ENCODE measurements around the gene GUK1. TPM values are rescaled to one million over a fixed set of nuclear protein-coding genes. Genes with fewer than 3 reads are reported as not detected.

The GUK1 gene
- polyA plus RNA-seq, 1 experiment = 177 TPM

- H3K4me3 ChIP-seq (ENCODE audit: low read depth, low read length) = no peak overlapping the region
- peaks cover 4% of the 10 kb centered on the region for H3K27me3 ChIP-seq (ENCODE audit: control insufficient read depth, insufficient read depth, low read length)
- no peak for DNase-seq (ENCODE audit: low read depth, low spot score)
- TF ChIP-seq, protein P1, sequence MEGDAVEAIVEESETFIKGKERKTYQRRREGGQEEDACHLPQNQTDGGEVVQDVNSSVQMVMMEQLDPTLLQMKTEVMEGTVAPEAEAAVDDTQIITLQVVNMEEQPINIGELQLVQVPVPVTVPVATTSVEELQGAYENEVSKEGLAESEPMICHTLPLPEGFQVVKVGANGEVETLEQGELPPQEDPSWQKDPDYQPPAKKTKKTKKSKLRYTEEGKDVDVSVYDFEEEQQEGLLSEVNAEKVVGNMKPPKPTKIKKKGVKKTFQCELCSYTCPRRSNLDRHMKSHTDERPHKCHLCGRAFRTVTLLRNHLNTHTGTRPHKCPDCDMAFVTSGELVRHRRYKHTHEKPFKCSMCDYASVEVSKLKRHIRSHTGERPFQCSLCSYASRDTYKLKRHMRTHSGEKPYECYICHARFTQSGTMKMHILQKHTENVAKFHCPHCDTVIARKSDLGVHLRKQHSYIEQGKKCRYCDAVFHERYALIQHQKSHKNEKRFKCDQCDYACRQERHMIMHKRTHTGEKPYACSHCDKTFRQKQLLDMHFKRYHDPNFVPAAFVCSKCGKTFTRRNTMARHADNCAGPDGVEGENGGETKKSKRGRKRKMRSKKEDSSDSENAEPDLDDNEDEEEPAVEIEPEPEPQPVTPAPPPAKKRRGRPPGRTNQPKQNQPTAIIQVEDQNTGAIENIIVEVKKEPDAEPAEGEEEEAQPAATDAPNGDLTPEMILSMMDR (IDR thresholded peaks at IDR 0.05; ENCODE audit: low read depth, low read length) = no peak
- peaks cover 3% of the 10 kb centered on the region; the same call in 1 of the 2 replicates for H3K9me3 ChIP-seq (ENCODE audit: control insufficient read depth, insufficient read depth, low read length)
- no peak overlapping the region for H3K27ac ChIP-seq (ENCODE audit: low read depth, low read length)
- CTCF ChIA-PET = interaction anchor here (1.5 kb wide), 1 partner anchor 28 kb away, joined by 4 read pairs; no protein-coding TSS in a partner anchor
- POLR2A ChIA-PET = no interaction called here
Measured at GRCh38 chr1:228159008-228159665, 19.1 kb downstream of the GUK1 start.

GRCh38 chr1:228160201-228160761 is 20.2 kb downstream of the GUK1 start:
- Histone ChIP-seq H3K27me3 (ENCODE audit: control insufficient read depth, insufficient read depth, low read length) (peaks cover 4% of the 10 kb centered on the region), H3K4me3 (ENCODE audit: low read depth, low read length) (no peak overlapping the region), H3K9me3 (ENCODE audit: control insufficient read depth, insufficient read depth, low read length) (peaks cover 3% of the 10 kb centered on the region; the same call in 1 of the 2 replicates), H3K27ac (ENCODE audit: low read depth, low read length) (no peak overlapping the region)
- DNase-seq (ENCODE audit: low read depth, low spot score) = no peak
- ChIA-PET POLR2A (no interaction called here), CTCF (interaction anchor here (1.5 kb wide), 1 partner anchor 29 kb away, joined by 4 read pairs; no protein-coding TSS in a partner anchor)
- TF ChIP-seq, protein P1 (IDR thresholded peaks at IDR 0.05; ENCODE audit: low read depth, low read length) = no peak

GRCh38 chr1:228161362-228161761 is 21.3 kb downstream of the GUK1 start:
- Histone ChIP-seq H3K27ac (ENCODE audit: low read depth, low read length) (peak overlapping the region; percentile 11), H3K27me3 (ENCODE audit: control insufficient read depth, insufficient read depth, low read length) (peaks cover 4% of the 10 kb centered on the region), H3K9me3 (ENCODE audit: control insufficient read depth, insufficient read depth, low read length) (peaks cover 3% of the 10 kb centered on the region; the same call in 1 of the 2 replicates), H3K4me3 (ENCODE audit: low read depth, low read length) (no peak overlapping the region)
- CTCF ChIA-PET = no interaction called here
- no peak for DNase-seq (ENCODE audit: low read depth, low spot score)
- TF ChIP-seq, protein P1 (IDR thresholded peaks at IDR 0.05; ENCODE audit: low read depth, low read length) = no peak
- POLR2A ChIA-PET = interaction anchor here (0.8 kb wide), 1 partner anchor 213 kb away, joined by 3 read pairs; no protein-coding TSS in a partner anchor

- H3K27ac ChIP-seq (ENCODE audit: low read depth, low read length) = no peak overlapping the region
- DNase-seq (ENCODE audit: low read depth, low spot score) = no peak
- peaks cover 4% of the 10 kb centered on the region for H3K27me3 ChIP-seq (ENCODE audit: control insufficient read depth, insufficient read depth, low read length)
- CTCF ChIA-PET = no interaction called here
- peaks cover 3% of the 10 kb centered on the region; the same call in 1 of the 2 replicates for H3K9me3 ChIP-seq (ENCODE audit: control insufficient read depth, insufficient read depth, low read length)
- TF ChIP-seq, protein P1 (IDR thresholded peaks at IDR 0.05; ENCODE audit: low read depth, low read length) = no peak
- H3K4me3 ChIP-seq (ENCODE audit: low read depth, low read length) = no peak overlapping the region
- POLR2A ChIA-PET = no interaction called here
Measured at GRCh38 chr1:228161866-228162265, 21.8 kb downstream of the GUK1 start.
